Panc1 (cell line): ENCODE data around the gene SLC2A4RG. TPM values are rescaled to one million over a fixed set of nuclear protein-coding genes. Genes with fewer than 3 reads are reported as not detected.
A peak's percentile ranks its signal among the peaks of the same experiment; 100 is the strongest.

ENCODE experiments used
- ATAC-seq: fragments of 200-7000 bp; cut with Tn5 transposase; 2 replicates; pipeline ENCODE4 v1.9.1; 2020; ENCODE audit warnings: mild to moderate bottlenecking, moderate library complexity
- Bru-seq: library from RNA; stranded (reverse); fragments of 400-500 nt; gene quantifications from one replicate; lab custom pipeline; 2021; lab: Mats Ljungman, UMichigan
- BruChase-seq, 2 experiments: library from RNA; stranded (reverse); fragments of 400-500 nt; gene quantifications; one replicate each; lab custom pipeline; 2021; lab: Mats Ljungman, UMichigan
- BruUV-seq: library from RNA; stranded (reverse); fragments of 400-500 nt; replicated peaks from 2 replicates; lab custom pipeline; 2021; lab: Mats Ljungman, UMichigan
- CTCF ChIA-PET: fragments of 300-600 bp; sonication (Branson Sonifier 250); formaldehyde crosslinking; loops from one replicate; lab custom pipeline; 2022; ENCODE audit warnings: antibody characterized with exemption; lab: Charles Lee
- POLR2A ChIA-PET: fragments of 300-600 bp; sonication (Branson Sonifier 250); formaldehyde crosslinking; loops from one replicate; lab custom pipeline; 2022; ENCODE audit warnings: antibody characterized with exemption; lab: Charles Lee
- DNase-seq: peaks from one replicate; pipeline ENCODE4 v3.0.0-alpha.2; 2010; ENCODE audit warnings: low read depth, low spot score
- H3K27ac ChIP-seq: 2 replicates; pipeline ENCODE4 v1.5.1; 2011; ENCODE audit warnings: mild to moderate bottlenecking, low read length, inconsistent platforms
- H3K27me3 ChIP-seq: fragments of 200-500 bp; sonication (Bioruptor generic); 2 replicates; pipeline ENCODE4 v1.6.0; 2014; ENCODE audit warnings: low read length, inconsistent platforms; ENCODE audit not compliant: control insufficient read depth, insufficient read depth
- H3K36me3 ChIP-seq: fragments of 200-500 bp; sonication (Bioruptor generic); 2 replicates; pipeline ENCODE4 v1.5.1; 2014; ENCODE audit warnings: inconsistent platforms, mild to moderate bottlenecking, low read length, moderate library complexity; ENCODE audit not compliant: control insufficient read depth, insufficient read depth
- H3K4me1 ChIP-seq: 2 replicates; pipeline ENCODE4 v1.5.1; 2011; ENCODE audit warnings: inconsistent platforms, mild to moderate bottlenecking, low read length, moderate library complexity; ENCODE audit not compliant: control insufficient read depth, insufficient read depth
- H3K4me3 ChIP-seq, 2 experiments: 2 replicates each; pipeline ENCODE4 v1.5.1; 2011 to 2012; ENCODE audit warnings: low read depth in 2 of 2, low read length in 2 of 2, mild to moderate bottlenecking in 2 of 2, inconsistent platforms in 1 of 2, moderate library complexity in 1 of 2
- H3K9me3 ChIP-seq: fragments of 200-500 bp; sonication (Bioruptor generic); 2 replicates; pipeline ENCODE4 v1.5.1; 2014; ENCODE audit warnings: low read depth, mild to moderate bottlenecking, inconsistent platforms, low read length, moderate library complexity; ENCODE audit not compliant: control insufficient read depth, insufficient read depth
- SIN3A ChIP-seq: IDR thresholded peaks from 2 replicates; pipeline ENCODE4 v1.6.1; 2012; ENCODE audit warnings: low read depth, mild to moderate bottlenecking, low read length, moderate library complexity, borderline replicate concordance; ENCODE audit not compliant: insufficient read depth
- TCF7L2 ChIP-seq: IDR thresholded peaks from 2 replicates; pipeline ENCODE4 v1.6.1; 2011; ENCODE audit warnings: mild to moderate bottlenecking, low read depth, low read length, inconsistent platforms
- in situ Hi-C: cut with HindIII; loops from 2 replicates; pipeline ENCODE4 v1.10.0; 2016; ENCODE audit warnings: low sequenced_read_pairs, low pct_unique_long_range_greater_than_20kb
- intact Hi-C: fragments of 100-400 bp; cut with micrococcal nuclease; formaldehyde crosslinking; loops from one replicate; pipeline ENCODE4 v1.10.0; 2022; ENCODE audit not compliant: unreplicated experiment
- long read RNA-seq: library from polyadenylated mRNA; unstranded; transcript quantifications from one replicate; pipeline ENCODE4 v2.0.0, GENCODE V29; 2021; ENCODE audit not compliant: unreplicated experiment
- polyA plus RNA-seq: library from polyadenylated mRNA; unstranded; fragments of >200 nt; gene quantifications from one replicate; pipeline ENCODE4 v1.2.1, GENCODE V29; 2012; ENCODE audit warnings: missing spikeins; ENCODE audit not compliant: insufficient read length
- total RNA-seq: library from RNA; stranded (reverse); gene quantifications from one replicate; pipeline ENCODE4 v1.2.1, GENCODE V29; 2021; ENCODE audit not compliant: unreplicated experiment
- TF ChIP-seq, protein P1 (sequence below), 2 experiments: IDR thresholded peaks; 2 replicates each; pipeline ENCODE4 v1.6.1; 2011 to 2012; ENCODE audit warnings: low read depth in 2 of 2, control low read depth in 1 of 2, low read length in 1 of 2, mild to moderate bottlenecking in 1 of 2, moderate library complexity in 1 of 2; ENCODE audit not compliant: insufficient read depth in 1 of 2
- TF ChIP-seq, protein P2 (sequence below): fragments of 450-650 bp; IDR thresholded peaks from 2 replicates; pipeline ENCODE4 v1.5.1; 2017; ENCODE audit warnings: mild to moderate bottlenecking

SLC2A4RG gene, protein sequence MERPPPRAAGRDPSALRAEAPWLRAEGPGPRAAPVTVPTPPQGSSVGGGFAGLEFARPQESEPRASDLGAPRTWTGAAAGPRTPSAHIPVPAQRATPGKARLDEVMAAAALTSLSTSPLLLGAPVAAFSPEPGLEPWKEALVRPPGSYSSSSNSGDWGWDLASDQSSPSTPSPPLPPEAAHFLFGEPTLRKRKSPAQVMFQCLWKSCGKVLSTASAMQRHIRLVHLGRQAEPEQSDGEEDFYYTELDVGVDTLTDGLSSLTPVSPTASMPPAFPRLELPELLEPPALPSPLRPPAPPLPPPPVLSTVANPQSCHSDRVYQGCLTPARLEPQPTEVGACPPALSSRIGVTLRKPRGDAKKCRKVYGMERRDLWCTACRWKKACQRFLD
- total RNA-seq (166 TPM), Bru-seq, nascent RNA (percentile 55 among the genes with signal in this experiment), BruChase-seq, experiment 1, labeled RNA remaining after a 2-hour chase (percentile 61 among the genes with signal in this experiment), BruChase-seq, experiment 2, labeled RNA remaining after a 6-hour chase (percentile 82 among the genes with signal in this experiment)
- 299 TPM for polyA plus RNA-seq
- long read RNA-seq, transcript SLC2A4RG-201 (8 exons, 1,731 nt) = major isoform, 49 of 196 reads
- long read RNA-seq, partial matches to known transcripts = 124 of 196 reads
- long read RNA-seq, other reads (novel, unspliced or antisense) = 19 of 196 reads

DNA sequence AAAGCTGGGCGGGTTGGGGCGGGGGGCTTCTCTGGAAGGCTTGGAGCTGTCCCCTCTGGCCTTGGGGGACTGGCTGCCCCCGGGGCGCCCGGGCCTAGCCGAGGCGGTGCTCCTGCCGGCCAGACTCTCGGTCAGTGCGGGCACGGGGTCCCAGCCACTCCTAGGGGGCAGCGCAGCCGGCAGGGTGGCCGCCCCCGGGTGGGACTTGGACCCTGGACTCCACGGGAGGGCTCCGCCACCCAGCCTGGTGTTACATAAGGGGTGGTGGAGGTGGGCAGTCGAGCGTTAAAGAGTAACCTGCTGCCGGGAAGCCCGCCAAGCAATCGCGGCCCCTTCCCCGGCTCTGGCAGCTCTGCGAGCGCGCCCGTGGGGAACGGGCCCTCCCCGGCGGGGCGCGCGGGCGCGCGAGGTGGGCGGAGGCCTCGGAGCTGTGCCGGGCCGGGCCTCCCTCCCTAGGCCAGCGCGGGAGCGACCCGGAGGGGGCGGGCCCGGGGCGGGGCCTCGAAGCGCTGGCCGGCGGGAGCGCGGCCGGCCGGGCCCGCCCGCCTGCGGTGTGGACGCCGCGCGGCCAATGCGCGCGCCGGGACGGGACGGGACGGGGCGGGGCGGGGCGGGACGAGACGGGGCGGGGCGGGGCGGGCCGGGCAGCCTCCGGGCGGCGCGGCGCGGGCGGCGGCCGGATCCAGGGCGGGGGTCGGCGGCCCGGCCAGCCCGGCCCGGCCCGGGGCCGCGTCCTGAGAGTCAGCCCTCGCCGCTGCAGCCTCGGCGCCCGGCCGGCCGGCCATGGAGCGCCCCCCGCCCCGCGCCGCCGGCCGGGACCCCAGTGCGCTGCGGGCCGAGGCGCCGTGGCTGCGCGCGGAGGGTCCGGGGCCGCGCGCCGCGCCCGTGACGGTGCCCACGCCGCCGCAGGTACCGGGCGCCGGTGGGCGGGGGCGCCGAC lies at the start of gene SLC2A4RG:
Gene SLC2A4RG, plus strand, starts transcription at position 647 of the 940 bp plus-strand sequence. Its CDS starts 137 bp downstream, at position 784.
- no peaks in the 10 kb centered on the region; the same call in 1 of the 2 replicates for H3K36me3 ChIP-seq
- no TSS peak for BruUV-seq
- TF ChIP-seq SIN3A = peak; percentile 19; the same call in 1 of the 2 replicates
- TF ChIP-seq, protein P1, sequence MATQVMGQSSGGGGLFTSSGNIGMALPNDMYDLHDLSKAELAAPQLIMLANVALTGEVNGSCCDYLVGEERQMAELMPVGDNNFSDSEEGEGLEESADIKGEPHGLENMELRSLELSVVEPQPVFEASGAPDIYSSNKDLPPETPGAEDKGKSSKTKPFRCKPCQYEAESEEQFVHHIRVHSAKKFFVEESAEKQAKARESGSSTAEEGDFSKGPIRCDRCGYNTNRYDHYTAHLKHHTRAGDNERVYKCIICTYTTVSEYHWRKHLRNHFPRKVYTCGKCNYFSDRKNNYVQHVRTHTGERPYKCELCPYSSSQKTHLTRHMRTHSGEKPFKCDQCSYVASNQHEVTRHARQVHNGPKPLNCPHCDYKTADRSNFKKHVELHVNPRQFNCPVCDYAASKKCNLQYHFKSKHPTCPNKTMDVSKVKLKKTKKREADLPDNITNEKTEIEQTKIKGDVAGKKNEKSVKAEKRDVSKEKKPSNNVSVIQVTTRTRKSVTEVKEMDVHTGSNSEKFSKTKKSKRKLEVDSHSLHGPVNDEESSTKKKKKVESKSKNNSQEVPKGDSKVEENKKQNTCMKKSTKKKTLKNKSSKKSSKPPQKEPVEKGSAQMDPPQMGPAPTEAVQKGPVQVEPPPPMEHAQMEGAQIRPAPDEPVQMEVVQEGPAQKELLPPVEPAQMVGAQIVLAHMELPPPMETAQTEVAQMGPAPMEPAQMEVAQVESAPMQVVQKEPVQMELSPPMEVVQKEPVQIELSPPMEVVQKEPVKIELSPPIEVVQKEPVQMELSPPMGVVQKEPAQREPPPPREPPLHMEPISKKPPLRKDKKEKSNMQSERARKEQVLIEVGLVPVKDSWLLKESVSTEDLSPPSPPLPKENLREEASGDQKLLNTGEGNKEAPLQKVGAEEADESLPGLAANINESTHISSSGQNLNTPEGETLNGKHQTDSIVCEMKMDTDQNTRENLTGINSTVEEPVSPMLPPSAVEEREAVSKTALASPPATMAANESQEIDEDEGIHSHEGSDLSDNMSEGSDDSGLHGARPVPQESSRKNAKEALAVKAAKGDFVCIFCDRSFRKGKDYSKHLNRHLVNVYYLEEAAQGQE (IDR thresholded peaks at IDR 0.05; ENCODE audit: insufficient read depth in 1 of 2, low read depth in 2 of 2, low read length in 1 of 2) = no peak
- no peak for DNase-seq
- CTCF ChIA-PET = interaction anchor here (0.6 kb wide), 1 partner anchor 1200 kb away, joined by 4 read pairs; no protein-coding TSS in a partner anchor
- ATAC-seq = peak; percentile 77
- H3K4me1 ChIP-seq = peaks cover 45% of the 10 kb centered on the region
- peak within 1 kb of the TSS; percentile 77 for H3K27ac ChIP-seq
- H3K9me3 ChIP-seq = no peaks in the 10 kb centered on the region
- in situ Hi-C loops (no loop called here), intact Hi-C loops (no loop called here)
- H3K27me3 ChIP-seq = no peaks in the 10 kb centered on the region
- POLR2A ChIA-PET = no interaction called here
- H3K4me3 ChIP-seq = peak within 1 kb of the TSS; percentile 63 to 66

DNA sequence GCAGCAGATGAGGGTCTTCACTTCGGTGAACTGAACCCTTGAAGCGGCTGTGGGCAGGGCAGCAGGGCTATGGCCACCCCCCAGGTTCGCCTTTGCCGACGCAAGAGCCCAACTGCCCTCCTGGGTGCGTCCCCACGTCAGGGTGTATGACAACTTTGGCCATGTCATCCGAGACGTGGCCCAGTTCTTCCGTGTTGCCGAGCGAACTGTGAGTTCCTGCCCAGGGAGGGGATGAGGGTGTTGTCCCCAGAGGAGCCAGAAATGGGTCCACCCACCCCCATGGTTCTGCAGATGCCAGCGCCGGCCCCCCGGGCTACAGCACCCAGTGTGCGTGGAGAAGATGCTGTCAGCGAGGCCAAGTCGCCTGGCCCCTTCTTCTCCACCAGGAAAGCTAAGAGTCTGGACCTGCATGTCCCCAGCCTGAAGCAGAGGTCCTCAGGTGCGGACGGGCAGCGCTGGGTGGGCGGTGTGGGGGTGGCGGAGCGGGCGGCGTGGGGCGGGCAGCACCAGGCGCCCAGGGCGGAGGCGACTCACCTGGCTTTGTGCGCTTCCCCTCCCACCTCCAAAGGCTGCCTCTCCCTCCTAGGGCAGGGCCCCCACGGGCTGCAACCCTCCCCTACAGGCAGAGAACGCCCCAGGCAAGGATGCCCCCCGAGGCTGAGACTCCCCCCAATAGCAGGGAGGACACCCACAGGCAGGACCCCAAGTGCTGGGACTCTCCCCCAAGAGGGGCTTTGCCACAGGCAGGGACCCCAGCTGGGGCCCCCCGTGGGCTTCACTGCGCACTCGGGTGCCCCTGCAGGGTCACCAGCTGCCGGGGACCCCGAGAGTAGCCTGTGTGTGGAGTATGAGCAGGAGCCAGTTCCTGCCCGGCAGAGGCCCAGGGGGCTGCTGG lies 49.3 kb upstream of the SLC2A4RG start:
- Histone ChIP-seq H3K27me3 (no peaks in the 10 kb centered on the region), H3K4me1 (peaks cover 25% of the 10 kb centered on the region), H3K36me3 (no peaks in the 10 kb centered on the region), H3K4me3 (no peak overlapping the region), H3K27ac (no peak overlapping the region), H3K9me3 (no peaks in the 10 kb centered on the region)
- intact Hi-C loops = no loop called here
- DNase-seq = no peak
- no TSS peak for BruUV-seq
- ChIA-PET POLR2A (no interaction called here), CTCF (no interaction called here)
- no peak for ATAC-seq
- in situ Hi-C loops = no loop called here
- no peak for TF ChIP-seq TCF7L2
- TF ChIP-seq, protein P1 (IDR thresholded peaks at IDR 0.05; ENCODE audit: insufficient read depth in 1 of 2, low read depth in 2 of 2, low read length in 1 of 2) = no peak
- TF ChIP-seq, protein P2, sequence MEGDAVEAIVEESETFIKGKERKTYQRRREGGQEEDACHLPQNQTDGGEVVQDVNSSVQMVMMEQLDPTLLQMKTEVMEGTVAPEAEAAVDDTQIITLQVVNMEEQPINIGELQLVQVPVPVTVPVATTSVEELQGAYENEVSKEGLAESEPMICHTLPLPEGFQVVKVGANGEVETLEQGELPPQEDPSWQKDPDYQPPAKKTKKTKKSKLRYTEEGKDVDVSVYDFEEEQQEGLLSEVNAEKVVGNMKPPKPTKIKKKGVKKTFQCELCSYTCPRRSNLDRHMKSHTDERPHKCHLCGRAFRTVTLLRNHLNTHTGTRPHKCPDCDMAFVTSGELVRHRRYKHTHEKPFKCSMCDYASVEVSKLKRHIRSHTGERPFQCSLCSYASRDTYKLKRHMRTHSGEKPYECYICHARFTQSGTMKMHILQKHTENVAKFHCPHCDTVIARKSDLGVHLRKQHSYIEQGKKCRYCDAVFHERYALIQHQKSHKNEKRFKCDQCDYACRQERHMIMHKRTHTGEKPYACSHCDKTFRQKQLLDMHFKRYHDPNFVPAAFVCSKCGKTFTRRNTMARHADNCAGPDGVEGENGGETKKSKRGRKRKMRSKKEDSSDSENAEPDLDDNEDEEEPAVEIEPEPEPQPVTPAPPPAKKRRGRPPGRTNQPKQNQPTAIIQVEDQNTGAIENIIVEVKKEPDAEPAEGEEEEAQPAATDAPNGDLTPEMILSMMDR = no peak
